ENCODE measurements around the gene TXNL4B. TPM values are rescaled to one million over a fixed set of nuclear protein-coding genes. Genes with fewer than 3 reads are reported as not detected.

Gene TXNL4B
- total and polyA plus RNA-seq, 2 donors from 2014 or later = 11.9 to 16.1 TPM

DNA sequence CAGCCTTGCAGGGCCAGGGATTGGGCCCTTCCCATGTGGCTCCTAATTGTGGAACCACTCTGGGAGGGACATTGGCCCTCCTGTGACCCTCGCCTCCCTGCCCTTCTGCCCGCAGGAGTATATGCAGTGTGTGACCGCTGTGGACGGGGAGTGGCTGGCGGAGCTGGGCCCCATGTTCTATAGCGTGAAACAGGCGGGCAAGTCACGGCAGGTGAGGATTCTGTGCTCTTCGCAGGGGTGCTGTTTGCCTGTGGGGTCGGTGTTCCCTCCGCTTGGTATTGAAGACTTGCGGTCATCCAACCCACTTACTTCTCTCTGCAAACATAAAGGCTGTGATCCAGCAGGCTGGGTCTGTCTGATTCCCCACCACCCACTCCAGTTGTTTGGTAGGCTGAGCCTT lies 15.9 kb upstream of the TXNL4B start:
- FAIRE-seq = no peak
- TF ChIP-seq, protein P1, sequence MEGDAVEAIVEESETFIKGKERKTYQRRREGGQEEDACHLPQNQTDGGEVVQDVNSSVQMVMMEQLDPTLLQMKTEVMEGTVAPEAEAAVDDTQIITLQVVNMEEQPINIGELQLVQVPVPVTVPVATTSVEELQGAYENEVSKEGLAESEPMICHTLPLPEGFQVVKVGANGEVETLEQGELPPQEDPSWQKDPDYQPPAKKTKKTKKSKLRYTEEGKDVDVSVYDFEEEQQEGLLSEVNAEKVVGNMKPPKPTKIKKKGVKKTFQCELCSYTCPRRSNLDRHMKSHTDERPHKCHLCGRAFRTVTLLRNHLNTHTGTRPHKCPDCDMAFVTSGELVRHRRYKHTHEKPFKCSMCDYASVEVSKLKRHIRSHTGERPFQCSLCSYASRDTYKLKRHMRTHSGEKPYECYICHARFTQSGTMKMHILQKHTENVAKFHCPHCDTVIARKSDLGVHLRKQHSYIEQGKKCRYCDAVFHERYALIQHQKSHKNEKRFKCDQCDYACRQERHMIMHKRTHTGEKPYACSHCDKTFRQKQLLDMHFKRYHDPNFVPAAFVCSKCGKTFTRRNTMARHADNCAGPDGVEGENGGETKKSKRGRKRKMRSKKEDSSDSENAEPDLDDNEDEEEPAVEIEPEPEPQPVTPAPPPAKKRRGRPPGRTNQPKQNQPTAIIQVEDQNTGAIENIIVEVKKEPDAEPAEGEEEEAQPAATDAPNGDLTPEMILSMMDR (IDR thresholded peaks at IDR 0.05; ENCODE audit: borderline replicate concordance, extremely low read depth, insufficient read depth) = no peak
- no peak overlapping the region for H3K27ac ChIP-seq (ENCODE audit: low read depth in 2 of 2, low read length in 2 of 2)
- peaks cover 2 to 72% (median 56%) of the 10 kb centered on the region in 3 donors for H3K36me3 ChIP-seq (ENCODE audit: control insufficient read depth in 2 of 3, insufficient read depth in 3 of 3, low read length in 3 of 3)
- no peaks in the 10 kb centered on the region for H3K27me3 ChIP-seq (ENCODE audit: control insufficient read depth, insufficient read depth, low read length)
- no peak overlapping the region for H3K4me3 ChIP-seq (ENCODE audit: low read length in 3 of 3)
- intact Hi-C loops (cut with DNase I) = no loop called here
- no peaks in the 10 kb centered on the region for H3K9me3 ChIP-seq (ENCODE audit: control insufficient read depth in 2 of 3, insufficient read depth in 1 of 3, low read length in 3 of 3)
- DNase-seq = no peak
- H3K9ac ChIP-seq (ENCODE audit: low read length in 3 of 3) = no peak overlapping the region
- no peaks in the 10 kb centered on the region for H3K4me1 ChIP-seq (ENCODE audit: control insufficient read depth in 2 of 3, insufficient read depth in 2 of 3, low read depth in 1 of 3, low read length in 3 of 3)

GRCh38 chr16:72108353-72109102 lies 15.1 kb upstream of the TXNL4B start:
- DNase-seq (no peak), FAIRE-seq (no peak)
- no peak overlapping the region for H3K4me3 ChIP-seq (ENCODE audit: low read length in 3 of 3)
- H3K9ac ChIP-seq (ENCODE audit: low read length in 3 of 3) = no peak overlapping the region
- TF ChIP-seq, protein P1 (IDR thresholded peaks at IDR 0.05; ENCODE audit: borderline replicate concordance, extremely low read depth, insufficient read depth) = no peak
- H3K36me3 ChIP-seq (ENCODE audit: control insufficient read depth in 2 of 3, insufficient read depth in 3 of 3, low read length in 3 of 3) = peaks cover 5 to 79% (median 63%) of the 10 kb centered on the region in 3 donors
- intact Hi-C loops (cut with DNase I) = no loop called here
- no peaks in the 10 kb centered on the region for H3K9me3 ChIP-seq (ENCODE audit: control insufficient read depth in 2 of 3, insufficient read depth in 1 of 3, low read length in 3 of 3)
- no peak overlapping the region for H3K27ac ChIP-seq (ENCODE audit: low read depth in 2 of 2, low read length in 2 of 2)
- H3K4me1 ChIP-seq (ENCODE audit: control insufficient read depth in 2 of 3, insufficient read depth in 2 of 3, low read depth in 1 of 3, low read length in 3 of 3) = no peaks in the 10 kb centered on the region
- H3K27me3 ChIP-seq (ENCODE audit: control insufficient read depth, insufficient read depth, low read length) = no peaks in the 10 kb centered on the region

DNA sequence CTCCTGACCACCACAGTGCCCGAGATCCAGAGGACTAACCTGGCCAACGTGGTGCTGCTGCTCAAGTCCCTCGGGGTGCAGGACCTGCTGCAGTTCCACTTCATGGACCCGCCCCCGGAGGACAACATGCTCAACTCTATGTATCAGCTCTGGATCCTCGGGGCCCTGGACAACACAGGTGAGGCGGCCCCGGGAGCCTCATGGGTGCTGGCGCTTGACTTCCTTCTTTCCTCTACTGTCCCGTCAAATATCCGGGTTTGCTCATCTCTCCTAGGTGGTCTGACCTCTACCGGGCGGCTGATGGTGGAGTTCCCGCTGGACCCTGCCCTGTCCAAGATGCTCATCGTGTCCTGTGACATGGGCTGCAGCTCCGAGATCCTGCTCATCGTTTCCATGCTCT lies 14.0 kb upstream of the TXNL4B start:
- TF ChIP-seq, protein P1 (IDR thresholded peaks at IDR 0.05; ENCODE audit: borderline replicate concordance, extremely low read depth, insufficient read depth) = no peak
- FAIRE-seq (no peak), DNase-seq (no peak)
- H3K4me1 ChIP-seq (ENCODE audit: control insufficient read depth in 2 of 3, insufficient read depth in 2 of 3, low read depth in 1 of 3, low read length in 3 of 3) = no peaks in the 10 kb centered on the region
- H3K27me3 ChIP-seq (ENCODE audit: control insufficient read depth, insufficient read depth, low read length) = no peaks in the 10 kb centered on the region
- intact Hi-C loops (cut with DNase I) = no loop called here
- H3K9ac ChIP-seq (ENCODE audit: low read length in 3 of 3) = no peak overlapping the region
- no peaks in the 10 kb centered on the region for H3K9me3 ChIP-seq (ENCODE audit: control insufficient read depth in 2 of 3, insufficient read depth in 1 of 3, low read length in 3 of 3)
- H3K27ac ChIP-seq (ENCODE audit: low read depth in 2 of 2, low read length in 2 of 2) = no peak overlapping the region
- H3K36me3 ChIP-seq (ENCODE audit: control insufficient read depth in 2 of 3, insufficient read depth in 3 of 3, low read length in 3 of 3) = peaks cover 14 to 91% (median 74%) of the 10 kb centered on the region in 3 donors
- no peak overlapping the region for H3K4me3 ChIP-seq (ENCODE audit: low read length in 3 of 3)
